H7 (cell line): ENCODE data around the gene ARVCF. TPM values are rescaled to one million over a fixed set of nuclear protein-coding genes. Genes with fewer than 3 reads are reported as not detected.

Experiments
- DNase-seq: peaks from one replicate; pipeline ENCODE4 v3.0.0; 2012
- H3K27me3 ChIP-seq: 2 replicates; pipeline ENCODE4 v1.6.0; 2011; ENCODE audit warnings: mild to moderate bottlenecking, low read length; ENCODE audit not compliant: control insufficient read depth, insufficient read depth
- H3K36me3 ChIP-seq: replicated peaks from 2 replicates; pipeline ENCODE4 v1.5.1; 2011; ENCODE audit warnings: low read length; ENCODE audit not compliant: control insufficient read depth, insufficient read depth
- H3K4me3 ChIP-seq: 2 replicates; pipeline ENCODE4 v1.5.1; 2011; ENCODE audit warnings: low read depth, mild to moderate bottlenecking, control low read depth, low read length, moderate library complexity; ENCODE audit not compliant: insufficient read depth
- total RNA-seq: library from RNA; depleted of rRNA; stranded (reverse); fragments of >200 nt; shearing (Covaris generic); gene quantifications from 2 replicates; pipeline ENCODE4 v1.2.3, GENCODE V29; 2014

Gene ARVCF
- total RNA-seq, 1 experiment from 2014 or later: 35.8 TPM

DNA sequence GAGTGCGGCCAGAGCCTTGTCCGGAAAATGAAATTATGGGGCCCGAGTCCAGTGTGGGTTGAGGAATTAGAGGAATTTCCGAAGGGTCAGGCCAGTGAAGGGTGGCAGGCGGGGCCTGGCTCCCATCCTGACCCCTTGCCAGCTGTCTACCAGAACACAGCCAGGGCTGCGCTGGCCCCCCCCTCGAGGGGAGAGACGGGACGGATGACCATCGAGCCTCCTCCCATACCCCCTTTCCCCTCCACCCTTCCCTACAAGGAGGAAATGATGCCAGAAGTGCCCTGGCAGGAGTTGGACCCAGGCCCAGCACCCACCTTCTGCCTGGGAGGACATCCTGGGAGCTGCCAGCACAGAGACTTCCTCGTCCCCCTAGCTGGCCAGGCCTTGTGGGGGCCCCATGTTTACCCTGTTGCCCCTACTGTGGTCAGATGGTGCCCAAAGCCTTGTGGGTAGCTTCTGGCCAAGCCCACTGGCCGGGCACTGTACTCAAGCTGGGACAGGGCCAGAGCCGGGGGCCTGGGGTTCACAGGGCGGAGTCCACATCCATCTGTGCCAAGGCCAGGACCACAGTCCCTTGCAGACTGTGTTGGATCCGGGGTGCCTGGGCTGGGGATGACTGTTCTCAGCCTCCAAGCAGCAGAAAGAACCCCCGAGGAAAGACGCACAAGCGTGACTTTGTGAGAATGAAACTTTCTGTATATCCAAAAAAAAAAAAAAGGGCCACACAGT lies 20.8 kb downstream of the ARVCF start:
- Histone ChIP-seq H3K36me3 (no peaks in the 10 kb centered on the region), H3K4me3 (no peak overlapping the region), H3K27me3 (no peaks in the 10 kb centered on the region)
- DNase-seq: no peak

DNA sequence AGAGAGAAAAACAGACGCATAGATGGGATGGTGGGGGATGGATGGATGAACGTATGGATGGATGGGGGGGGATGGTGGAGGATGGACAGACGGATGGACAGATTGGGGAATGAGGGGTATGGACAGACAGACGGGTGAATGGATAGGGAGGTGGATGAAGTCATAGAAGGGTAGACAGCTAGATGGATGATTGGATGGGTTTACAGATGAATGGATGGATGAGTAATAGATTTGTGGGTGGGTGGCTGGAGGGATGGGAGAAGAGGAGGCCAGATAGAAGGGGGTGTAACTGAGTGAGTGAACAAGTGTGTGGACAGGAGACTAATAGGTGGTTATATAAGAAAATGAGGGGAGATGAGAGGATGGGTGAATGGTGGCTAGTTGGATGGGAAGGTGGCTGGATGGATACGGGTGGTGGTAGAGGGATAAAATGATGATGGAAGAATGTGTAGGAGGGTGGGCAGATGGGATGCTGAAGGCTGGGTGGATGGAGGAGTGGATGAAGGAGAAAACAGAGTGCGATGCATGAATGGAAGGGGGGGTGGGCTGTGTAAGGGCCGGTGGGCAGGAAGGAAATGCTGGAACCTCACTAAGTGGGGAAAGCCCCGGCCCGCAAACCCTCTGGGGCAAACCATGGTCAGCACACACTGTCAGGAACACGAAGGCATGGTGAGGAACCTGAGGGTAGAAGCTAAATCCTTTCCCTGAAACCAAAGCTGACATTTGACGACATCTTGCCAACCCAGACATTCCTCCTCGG lies 21.6 kb downstream of the ARVCF start:
- H3K27me3 ChIP-seq: no peaks in the 10 kb centered on the region

DNA sequence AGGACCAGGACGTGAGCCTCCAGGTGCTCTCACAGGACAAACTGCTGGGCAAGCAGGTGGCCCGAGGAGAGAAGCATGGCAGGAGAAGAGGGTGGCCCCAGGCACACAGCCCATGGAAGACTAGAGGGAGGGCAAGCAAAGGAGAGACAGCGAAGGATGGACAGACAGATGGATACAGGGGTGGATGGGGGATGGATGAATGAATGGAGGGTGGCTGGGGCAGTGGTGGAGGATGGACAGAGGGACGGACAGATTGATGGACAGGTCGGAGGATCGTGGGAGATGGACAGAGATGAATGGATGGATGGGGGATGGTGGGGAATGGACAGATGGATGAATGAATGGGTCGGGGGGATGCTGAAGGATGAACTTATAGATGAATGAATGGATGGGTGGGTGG lies 22.7 kb downstream of the ARVCF start:
- DNase-seq: no peak
- no peaks in the 10 kb centered on the region for H3K27me3 ChIP-seq
- no peaks in the 10 kb centered on the region for H3K36me3 ChIP-seq
- no peak overlapping the region for H3K4me3 ChIP-seq

More for the DNA sequence above, 21.6 kb downstream of the ARVCF start:
- DNase-seq: no peak
- Histone ChIP-seq H3K4me3 (no peak overlapping the region), H3K36me3 (no peaks in the 10 kb centered on the region)

DNA sequence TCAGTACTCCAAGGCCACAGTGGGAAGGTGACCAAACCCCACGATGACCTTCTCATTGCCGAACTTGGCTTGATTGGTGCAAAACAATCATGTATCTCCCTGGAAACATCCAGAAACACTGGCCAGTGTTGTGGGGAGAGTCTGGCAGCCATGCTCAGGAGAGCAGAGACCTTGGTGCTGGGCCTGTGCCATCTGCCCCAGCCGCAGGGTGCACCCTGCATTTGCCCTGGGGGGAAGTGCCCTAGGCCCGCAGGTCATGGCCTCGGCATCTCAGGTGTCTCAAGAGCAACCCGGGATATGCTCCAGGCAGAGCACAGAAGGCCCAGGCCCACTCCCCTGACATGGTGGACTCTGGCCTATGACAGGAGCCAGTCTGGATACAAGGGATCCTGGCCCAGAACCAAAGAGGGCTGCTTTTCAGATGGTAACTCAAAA lies 23.7 kb downstream of the ARVCF start:
- DNase-seq: no peak
- Histone ChIP-seq H3K27me3 (no peaks in the 10 kb centered on the region), H3K36me3 (no peaks in the 10 kb centered on the region), H3K4me3 (no peak overlapping the region)

DNA sequence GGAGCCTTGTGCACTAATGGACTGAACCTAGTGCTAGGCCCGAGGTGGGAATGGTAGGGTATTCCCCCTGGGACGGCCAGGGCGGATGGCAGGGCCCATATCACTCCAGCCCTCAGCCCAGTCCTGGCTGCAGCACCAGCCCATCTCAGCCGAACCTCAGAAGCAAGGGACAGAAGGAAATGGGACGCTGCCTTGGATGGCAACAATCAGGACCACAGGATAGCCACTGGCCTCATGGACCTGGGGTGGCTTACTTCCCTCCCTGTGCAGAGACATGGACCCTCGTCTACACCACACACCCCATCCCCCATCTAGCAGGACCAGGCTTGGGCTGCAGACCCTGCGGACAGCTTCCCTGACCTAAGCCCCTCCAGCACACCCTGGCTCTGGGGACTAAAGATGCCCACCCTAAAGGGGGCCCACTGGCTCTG lies 24.1 kb downstream of the ARVCF start:
- DNase-seq: no peak
- Histone ChIP-seq H3K36me3 (no peaks in the 10 kb centered on the region), H3K27me3 (no peaks in the 10 kb centered on the region), H3K4me3 (no peak overlapping the region)

DNA sequence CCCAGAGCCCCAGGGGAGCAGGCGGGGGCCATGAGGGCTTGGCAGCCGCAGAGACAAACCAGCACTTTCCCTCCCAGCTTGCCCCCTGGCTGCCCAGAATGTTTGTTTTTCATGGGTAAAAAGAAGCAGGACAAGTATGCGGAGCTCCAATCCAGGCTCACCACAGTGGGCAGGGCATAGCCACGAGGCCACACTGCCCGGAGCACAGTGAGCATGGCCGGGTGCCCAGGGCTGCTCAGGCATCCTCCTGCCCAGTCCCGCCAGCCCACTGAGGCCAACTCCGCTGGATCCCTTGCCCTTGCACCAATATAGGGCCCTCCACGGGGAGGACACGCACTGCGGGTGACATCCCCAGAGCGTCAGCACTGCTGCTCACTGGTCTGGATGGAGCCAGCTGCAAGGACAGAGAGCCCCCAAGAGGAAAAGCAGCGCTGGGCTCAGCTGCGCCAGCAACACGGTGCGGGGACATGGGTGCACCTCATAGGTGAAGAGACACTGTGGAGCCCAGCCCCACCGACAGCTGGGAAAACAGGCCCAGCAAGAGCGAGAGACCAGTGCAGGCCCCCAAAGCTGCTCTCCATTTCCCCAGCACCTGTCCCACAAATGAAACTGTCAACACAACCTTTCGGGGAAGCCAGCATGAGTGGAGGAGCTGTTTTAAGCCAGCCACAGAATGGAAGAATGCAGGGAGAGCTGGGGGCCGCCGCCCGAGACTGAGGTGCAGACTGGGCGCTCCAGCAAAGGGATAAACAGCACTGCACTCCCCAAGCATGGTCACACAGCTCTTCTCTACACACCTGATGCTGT lies 24.8 kb downstream of the ARVCF start:
- no peak for DNase-seq
- H3K36me3 ChIP-seq: no peaks in the 10 kb centered on the region

DNA sequence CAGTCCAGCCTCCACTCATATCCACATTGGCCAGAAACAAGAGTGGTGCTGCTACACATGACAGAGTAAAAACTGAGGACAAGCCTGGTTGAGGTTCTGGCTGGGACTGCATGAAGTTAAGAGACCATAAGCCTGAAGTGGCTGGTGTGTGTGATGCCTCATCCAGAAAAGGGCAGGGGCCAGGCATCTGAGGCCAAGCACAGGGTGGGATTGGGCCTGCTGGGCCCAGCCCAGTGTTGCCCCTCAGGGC lies 25.3 kb downstream of the ARVCF start:
- Histone ChIP-seq H3K36me3 (no peaks in the 10 kb centered on the region), H3K27me3 (no peaks in the 10 kb centered on the region), H3K4me3 (no peak overlapping the region)
- DNase-seq: no peak

More for the DNA sequence above, 24.8 kb downstream of the ARVCF start:
- Histone ChIP-seq H3K27me3 (no peaks in the 10 kb centered on the region), H3K4me3 (no peak overlapping the region)

DNA sequence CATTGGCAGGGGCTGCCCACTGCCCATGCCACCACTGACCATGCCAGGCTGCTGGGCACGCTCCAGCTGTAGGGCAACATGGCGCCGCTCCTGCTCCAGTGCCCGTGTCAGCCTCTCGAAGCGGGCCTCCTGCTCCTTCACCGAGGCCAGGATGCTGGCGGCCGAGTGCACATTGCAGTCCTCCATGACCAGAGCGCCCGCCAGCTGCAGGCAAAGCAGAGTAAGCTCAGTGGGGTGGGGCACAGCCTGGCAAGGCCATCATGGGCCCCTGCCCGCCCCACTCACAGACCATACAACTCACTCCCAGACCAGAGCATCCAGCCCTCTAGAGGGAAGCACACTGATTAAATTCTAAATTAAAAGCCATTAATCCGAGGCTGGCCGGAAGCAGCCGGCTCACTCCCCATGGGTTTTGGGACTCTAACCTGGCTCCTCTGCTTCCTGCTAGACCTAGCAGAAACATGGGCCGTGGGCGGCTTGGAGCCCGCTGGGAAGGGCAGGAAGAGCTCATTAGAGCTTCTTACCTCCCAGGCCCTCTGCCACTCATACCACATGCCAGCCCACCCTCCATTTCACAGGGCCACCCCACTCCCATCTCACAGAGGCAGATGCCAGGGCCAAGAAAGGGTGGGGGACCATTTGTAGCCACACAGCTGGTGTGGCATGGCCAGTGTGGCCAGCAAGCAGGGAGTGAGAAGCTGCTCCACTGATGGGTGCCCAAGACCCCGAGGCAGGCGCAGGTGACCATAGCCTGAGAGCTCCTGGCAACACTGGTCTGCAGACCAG lies 25.8 kb downstream of the ARVCF start:
- Histone ChIP-seq H3K27me3 (no peaks in the 10 kb centered on the region), H3K4me3 (no peak overlapping the region), H3K36me3 (no peaks in the 10 kb centered on the region)
- DNase-seq: no peak

DNA sequence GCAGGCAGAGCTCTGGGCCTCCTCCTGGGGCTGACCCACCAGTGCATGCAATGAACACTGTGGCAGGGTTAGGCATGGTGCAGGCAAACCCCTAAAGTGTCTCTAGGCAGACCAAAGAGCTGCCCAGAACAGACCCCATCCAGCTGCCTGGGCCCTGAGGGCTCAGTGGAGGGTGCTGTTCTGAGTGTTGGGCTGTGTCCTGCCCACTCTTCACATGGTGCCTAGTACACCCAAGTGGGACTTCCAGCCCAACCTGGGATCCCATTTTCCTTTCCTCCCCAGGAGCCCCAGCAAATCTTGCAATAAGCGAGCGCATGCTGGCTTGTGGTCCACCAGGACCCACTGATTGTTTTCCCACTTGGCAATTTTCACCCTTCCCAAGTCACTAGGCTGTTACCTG lies 26.4 kb downstream of the ARVCF start:
- Histone ChIP-seq H3K4me3 (no peak overlapping the region), H3K36me3 (no peaks in the 10 kb centered on the region), H3K27me3 (no peaks in the 10 kb centered on the region)
- no peak for DNase-seq

DNA sequence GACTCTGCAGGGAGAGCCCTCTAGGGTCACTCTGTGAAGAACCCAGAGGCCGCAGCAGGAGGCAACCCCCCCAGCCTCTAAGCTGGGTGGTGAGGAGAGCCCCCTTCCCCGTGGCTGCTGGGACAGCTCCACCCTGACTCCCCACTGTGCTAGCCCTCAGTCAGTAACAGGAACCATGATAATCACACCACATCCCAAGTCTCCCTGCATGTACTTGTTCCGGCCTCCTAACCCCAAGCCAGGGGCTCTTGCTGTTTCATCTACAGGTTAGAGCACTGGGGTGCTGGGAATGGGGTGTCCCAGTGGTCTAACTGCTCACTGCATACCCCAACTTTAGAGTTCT lies 26.9 kb downstream of the ARVCF start:
- Histone ChIP-seq H3K27me3 (no peaks in the 10 kb centered on the region), H3K4me3 (no peak overlapping the region), H3K36me3 (no peaks in the 10 kb centered on the region)
- DNase-seq: no peak

DNA sequence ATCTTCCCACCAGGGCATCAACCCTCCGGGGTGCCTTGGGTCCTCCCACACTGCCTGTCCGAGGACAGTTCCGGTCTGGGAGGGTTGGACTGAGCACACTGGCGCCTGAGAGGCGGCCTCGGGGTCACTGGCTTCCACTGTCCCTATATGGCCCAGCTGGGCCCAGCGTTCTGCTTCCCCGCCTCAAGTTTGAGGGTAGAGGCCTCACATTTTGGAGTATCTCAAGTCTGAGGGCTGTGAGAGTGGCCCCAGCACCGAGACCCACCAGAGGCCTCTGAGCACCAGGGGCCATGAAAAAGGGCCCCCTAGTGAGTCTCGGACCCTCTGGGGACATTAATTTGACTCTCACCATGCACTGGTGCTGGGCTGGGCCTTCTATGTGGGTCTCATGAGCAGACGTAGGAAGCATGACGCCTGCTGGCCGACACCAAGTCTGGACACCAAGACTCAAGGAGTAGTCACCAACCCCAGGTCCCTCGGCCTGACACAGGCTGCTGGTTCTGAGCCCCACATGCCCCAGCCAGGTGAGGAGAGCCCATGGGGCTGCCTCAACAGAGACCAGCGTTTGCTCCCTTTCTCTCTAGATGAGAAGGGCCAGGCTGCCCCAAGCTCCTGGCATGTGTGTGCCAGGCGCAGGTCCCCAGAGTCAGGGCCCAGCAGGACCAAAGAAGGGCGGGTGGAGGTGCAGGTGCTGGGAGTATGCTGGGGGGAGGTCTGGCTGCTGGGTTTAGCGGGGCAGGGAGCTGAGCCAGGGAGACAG lies 27.5 kb downstream of the ARVCF start:
- Histone ChIP-seq H3K27me3 (no peaks in the 10 kb centered on the region), H3K4me3 (no peak overlapping the region), H3K36me3 (no peaks in the 10 kb centered on the region)
- DNase-seq: no peak

DNA sequence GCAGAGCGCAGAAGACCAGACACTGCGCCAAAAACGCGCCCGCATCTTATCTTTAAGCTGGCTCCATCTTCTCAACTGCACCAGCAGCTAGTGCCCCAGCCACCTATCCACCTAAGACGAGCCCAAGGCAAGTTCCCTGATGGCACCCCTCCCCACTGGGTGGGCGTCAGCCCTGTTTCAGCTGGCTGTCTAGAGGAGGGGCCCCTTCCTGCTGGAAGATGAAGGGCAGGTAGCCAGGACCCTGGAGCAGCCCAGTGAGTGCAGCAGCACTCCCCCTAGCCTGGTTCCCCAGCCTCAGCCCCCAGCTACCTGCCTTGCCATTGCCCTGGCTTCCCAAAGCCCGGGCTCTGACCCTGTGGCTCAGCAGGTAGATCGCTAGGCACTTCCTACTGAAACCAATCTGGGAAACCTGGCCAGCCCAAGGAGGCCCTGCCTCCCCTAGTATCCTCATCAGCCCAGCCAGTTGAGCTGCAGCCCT lies 28.3 kb downstream of the ARVCF start:
- H3K27me3 ChIP-seq: no peaks in the 10 kb centered on the region
- H3K36me3 ChIP-seq: no peaks in the 10 kb centered on the region
- peak; percentile 63 for DNase-seq
- H3K4me3 ChIP-seq: no peak overlapping the region

DNA sequence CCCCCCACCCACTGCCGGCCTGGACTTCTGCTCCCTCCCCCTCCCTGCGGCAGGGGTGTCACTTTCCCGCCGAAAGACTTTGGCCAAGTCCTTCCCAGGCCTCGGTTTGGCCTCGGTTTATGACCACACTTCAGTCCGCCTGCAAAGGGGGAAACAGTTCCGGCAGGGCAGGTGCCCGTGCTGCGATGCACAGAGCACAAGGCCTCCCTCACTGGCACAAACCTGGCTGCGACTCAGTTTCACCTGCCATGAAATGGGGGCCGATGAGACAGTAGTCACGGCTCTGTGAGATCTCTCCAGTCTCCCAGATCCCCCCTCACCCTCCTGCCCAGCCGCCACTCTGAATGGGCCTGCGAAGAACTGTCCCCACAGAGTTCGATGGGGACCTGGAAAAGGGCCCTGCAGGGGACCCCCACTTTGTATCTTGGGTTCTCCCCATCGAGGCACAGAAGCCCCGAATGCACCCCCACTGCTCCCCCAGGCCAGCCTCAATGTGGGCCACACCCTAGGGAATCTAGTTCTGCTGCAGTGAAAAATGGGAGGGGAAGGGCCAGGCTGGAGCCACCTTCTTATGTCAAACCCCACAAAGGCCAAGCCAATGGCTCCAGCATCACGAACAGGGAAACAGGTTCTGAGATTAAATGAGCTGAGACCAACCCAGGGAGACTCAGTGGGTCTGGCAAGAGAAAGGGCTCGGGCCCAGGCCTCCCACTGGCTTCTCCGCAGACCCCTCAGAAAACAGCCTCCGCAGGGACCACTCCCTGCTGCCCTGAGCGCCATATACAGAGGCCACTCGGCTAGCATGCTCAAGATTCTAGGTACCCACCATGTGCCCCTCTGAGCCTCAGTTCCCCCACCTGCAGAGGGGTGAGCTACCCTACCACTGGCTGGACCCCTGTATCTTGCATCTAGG lies 29.0 kb downstream of the ARVCF start:
- Histone ChIP-seq H3K4me3 (no peak overlapping the region), H3K36me3 (no peaks in the 10 kb centered on the region), H3K27me3 (no peaks in the 10 kb centered on the region)
- no peak for DNase-seq
